SK-N-SH treated with all-trans-retinoic acid at 6 μM for 48 hours (cell line): Measurements from ENCODE around the gene ATP4B.

Experiments
- ATAC-seq: fragments of 200-7000 bp; cut with Tn5 transposase; 3 replicates; pipeline ENCODE4 v1.9.1; 2020; ENCODE audit warnings: mild to moderate bottlenecking, moderate library complexity
- ARNTL ChIP-seq: fragments of 450-650 bp; formaldehyde crosslinking; IDR thresholded peaks from 2 replicates; pipeline ENCODE4 v1.5.0; 2020; ENCODE audit warnings: low read depth, mild to moderate bottlenecking, moderate library complexity, borderline replicate concordance
- BACH2 ChIP-seq: fragments of 250-450 bp; sonication (Bioruptor Pico); IDR thresholded peaks from 2 replicates; pipeline ENCODE4 v1.9.0; 2021; ENCODE audit warnings: mild to moderate bottlenecking, borderline replicate concordance
- CSDC2 ChIP-seq: fragments of 250-450 bp; sonication (Bioruptor Pico); IDR thresholded peaks from 2 replicates; pipeline ENCODE4 v1.5.0; 2020; ENCODE audit warnings: mild to moderate bottlenecking, moderate library complexity
- ESRRG ChIP-seq: fragments of 250-450 bp; sonication (Bioruptor Pico); IDR thresholded peaks from 2 replicates; pipeline ENCODE4 v1.6.1; 2021; ENCODE audit warnings: mild to moderate bottlenecking
- GLIS3 ChIP-seq: fragments of 250-450 bp; sonication (Bioruptor Pico); IDR thresholded peaks from 2 replicates; pipeline ENCODE4 v1.5.0; 2020; ENCODE audit warnings: mild to moderate bottlenecking, moderate library complexity
- ISL1 ChIP-seq: fragments of 250-450 bp; sonication (Bioruptor Pico); IDR thresholded peaks from 2 replicates; pipeline ENCODE4 v2.1.2; 2022; ENCODE audit warnings: mild to moderate bottlenecking, moderate library complexity
- OSR1 ChIP-seq: fragments of 250-450 bp; sonication (Bioruptor Pico); IDR thresholded peaks from 2 replicates; pipeline ENCODE4 v1.8.0; 2022; ENCODE audit warnings: moderate library complexity, mild to moderate bottlenecking, inconsistent platforms
- PATZ1 ChIP-seq: fragments of 250-450 bp; sonication (Bioruptor Pico); IDR thresholded peaks from 2 replicates; pipeline ENCODE4 v1.8.0; 2020; ENCODE audit warnings: mild to moderate bottlenecking, moderate library complexity, borderline replicate concordance
- POU6F1 ChIP-seq: fragments of 250-450 bp; sonication (Bioruptor Pico); IDR thresholded peaks from 2 replicates; pipeline ENCODE4 v1.8.0; 2021; ENCODE audit warnings: low read depth, mild to moderate bottlenecking, moderate library complexity, borderline replicate concordance
- PPARA ChIP-seq: fragments of 250-450 bp; sonication (Bioruptor Pico); IDR thresholded peaks from 2 replicates; pipeline ENCODE4 v1.5.0; 2020; ENCODE audit warnings: mild to moderate bottlenecking, borderline replicate concordance
- RARB ChIP-seq: fragments of 250-450 bp; sonication (Bioruptor Pico); IDR thresholded peaks from 2 replicates; pipeline ENCODE4 v1.8.0; 2021; ENCODE audit warnings: mild to moderate bottlenecking, moderate library complexity
- SNAI2 ChIP-seq: fragments of 250-450 bp; sonication (Bioruptor Pico); IDR thresholded peaks from 2 replicates; pipeline ENCODE4 v1.5.0; 2020; ENCODE audit warnings: mild to moderate bottlenecking, moderate library complexity
- TCF4 ChIP-seq: fragments of 250-450 bp; sonication (Bioruptor Pico); IDR thresholded peaks from 2 replicates; pipeline ENCODE4 v1.8.0; 2021; ENCODE audit warnings: mild to moderate bottlenecking, moderate library complexity, borderline replicate concordance
- TOX ChIP-seq: fragments of 250-450 bp; sonication (Bioruptor Pico); IDR thresholded peaks from 2 replicates; pipeline ENCODE4 v1.8.0; 2021; ENCODE audit warnings: mild to moderate bottlenecking, moderate library complexity, borderline replicate concordance
- ZC3H10 ChIP-seq: fragments of 250-450 bp; sonication (Bioruptor Pico); IDR thresholded peaks from 2 replicates; pipeline ENCODE4 v1.5.1; 2021; ENCODE audit warnings: mild to moderate bottlenecking, moderate library complexity
- ZFP3 ChIP-seq: fragments of 250-450 bp; sonication (Bioruptor Pico); IDR thresholded peaks from 2 replicates; pipeline ENCODE4 v1.5.0; 2020; ENCODE audit warnings: mild to moderate bottlenecking, moderate library complexity
- ZFP30 ChIP-seq: fragments of 450-650 bp; formaldehyde crosslinking; IDR thresholded peaks from 2 replicates; pipeline ENCODE4 v1.5.0; 2022; ENCODE audit warnings: mild to moderate bottlenecking, moderate library complexity
- ZNF565 ChIP-seq: fragments of 450-650 bp; formaldehyde crosslinking; conservative IDR thresholded peaks from 2 replicates; pipeline ENCODE4 v1.5.0; 2020; ENCODE audit warnings: low read depth, mild to moderate bottlenecking, moderate library complexity
- ZNF70 ChIP-seq: fragments of 450-650 bp; formaldehyde crosslinking; IDR thresholded peaks from 2 replicates; pipeline ENCODE4 v1.5.0; 2020; ENCODE audit warnings: mild to moderate bottlenecking, moderate library complexity
- ZNF8 ChIP-seq: fragments of 450-650 bp; formaldehyde crosslinking; IDR thresholded peaks from 2 replicates; pipeline ENCODE4 v1.5.0; 2020; ENCODE audit warnings: mild to moderate bottlenecking, moderate library complexity
- TF ChIP-seq, protein P1 (sequence below): fragments of 250-450 bp; sonication (Bioruptor Pico); IDR thresholded peaks from 2 replicates; pipeline ENCODE4 v1.5.0; 2020; ENCODE audit warnings: mild to moderate bottlenecking, moderate library complexity
- TF ChIP-seq, protein P2 (sequence below): fragments of 250-450 bp; sonication (Bioruptor Pico); IDR thresholded peaks from 2 replicates; pipeline ENCODE4 v1.5.1; 2021; ENCODE audit warnings: mild to moderate bottlenecking, moderate library complexity
- TF ChIP-seq, protein P3 (sequence below): fragments of 250-450 bp; sonication (Bioruptor Pico); IDR thresholded peaks from 2 replicates; pipeline ENCODE4 v1.5.1; 2020; ENCODE audit warnings: low read depth, mild to moderate bottlenecking, moderate library complexity

The ATP4B gene

DNA sequence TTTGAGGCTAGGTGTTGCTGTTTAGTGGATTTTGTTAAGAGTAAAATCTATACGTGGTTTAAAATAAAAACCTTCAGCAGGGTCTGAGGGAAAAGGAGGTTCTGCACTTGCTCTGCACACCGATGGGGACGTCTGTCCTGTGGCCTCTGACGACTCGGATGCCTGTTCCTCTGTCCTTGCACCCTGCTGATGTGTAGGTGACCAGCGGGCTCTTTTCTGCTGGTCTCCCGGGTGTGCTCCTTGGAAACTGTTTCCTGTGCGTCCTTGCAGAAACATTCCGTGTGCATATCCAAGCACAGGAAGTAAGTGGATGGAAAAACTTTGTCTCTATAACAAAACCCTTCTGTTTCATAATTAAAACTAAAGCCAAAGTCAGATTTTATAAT lies 3.8 kb downstream of the ATP4B start:
- no peak for ATAC-seq
- TF ChIP-seq ISL1 (CRISPR knock-in tag) (no peak), CSDC2 (CRISPR knock-in tag) (no peak), ZC3H10 (no peak), TOX (no peak), GLIS3 (no peak), ZNF8 (CRISPR knock-in tag) (no peak), ZFP3 (CRISPR knock-in tag) (no peak), PATZ1 (no peak), ARNTL (CRISPR knock-in tag) (no peak), OSR1 (no peak), POU6F1 (CRISPR knock-in tag) (no peak), ESRRG (CRISPR knock-in tag) (no peak), PPARA (CRISPR knock-in tag) (no peak), BACH2 (CRISPR knock-in tag) (no peak)
- TF ChIP-seq, protein P1, sequence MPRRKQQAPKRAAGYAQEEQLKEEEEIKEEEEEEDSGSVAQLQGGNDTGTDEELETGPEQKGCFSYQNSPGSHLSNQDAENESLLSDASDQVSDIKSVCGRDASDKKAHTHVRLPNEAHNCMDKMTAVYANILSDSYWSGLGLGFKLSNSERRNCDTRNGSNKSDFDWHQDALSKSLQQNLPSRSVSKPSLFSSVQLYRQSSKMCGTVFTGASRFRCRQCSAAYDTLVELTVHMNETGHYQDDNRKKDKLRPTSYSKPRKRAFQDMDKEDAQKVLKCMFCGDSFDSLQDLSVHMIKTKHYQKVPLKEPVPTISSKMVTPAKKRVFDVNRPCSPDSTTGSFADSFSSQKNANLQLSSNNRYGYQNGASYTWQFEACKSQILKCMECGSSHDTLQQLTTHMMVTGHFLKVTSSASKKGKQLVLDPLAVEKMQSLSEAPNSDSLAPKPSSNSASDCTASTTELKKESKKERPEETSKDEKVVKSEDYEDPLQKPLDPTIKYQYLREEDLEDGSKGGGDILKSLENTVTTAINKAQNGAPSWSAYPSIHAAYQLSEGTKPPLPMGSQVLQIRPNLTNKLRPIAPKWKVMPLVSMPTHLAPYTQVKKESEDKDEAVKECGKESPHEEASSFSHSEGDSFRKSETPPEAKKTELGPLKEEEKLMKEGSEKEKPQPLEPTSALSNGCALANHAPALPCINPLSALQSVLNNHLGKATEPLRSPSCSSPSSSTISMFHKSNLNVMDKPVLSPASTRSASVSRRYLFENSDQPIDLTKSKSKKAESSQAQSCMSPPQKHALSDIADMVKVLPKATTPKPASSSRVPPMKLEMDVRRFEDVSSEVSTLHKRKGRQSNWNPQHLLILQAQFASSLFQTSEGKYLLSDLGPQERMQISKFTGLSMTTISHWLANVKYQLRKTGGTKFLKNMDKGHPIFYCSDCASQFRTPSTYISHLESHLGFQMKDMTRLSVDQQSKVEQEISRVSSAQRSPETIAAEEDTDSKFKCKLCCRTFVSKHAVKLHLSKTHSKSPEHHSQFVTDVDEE: no peak
- TF ChIP-seq, protein P2, sequence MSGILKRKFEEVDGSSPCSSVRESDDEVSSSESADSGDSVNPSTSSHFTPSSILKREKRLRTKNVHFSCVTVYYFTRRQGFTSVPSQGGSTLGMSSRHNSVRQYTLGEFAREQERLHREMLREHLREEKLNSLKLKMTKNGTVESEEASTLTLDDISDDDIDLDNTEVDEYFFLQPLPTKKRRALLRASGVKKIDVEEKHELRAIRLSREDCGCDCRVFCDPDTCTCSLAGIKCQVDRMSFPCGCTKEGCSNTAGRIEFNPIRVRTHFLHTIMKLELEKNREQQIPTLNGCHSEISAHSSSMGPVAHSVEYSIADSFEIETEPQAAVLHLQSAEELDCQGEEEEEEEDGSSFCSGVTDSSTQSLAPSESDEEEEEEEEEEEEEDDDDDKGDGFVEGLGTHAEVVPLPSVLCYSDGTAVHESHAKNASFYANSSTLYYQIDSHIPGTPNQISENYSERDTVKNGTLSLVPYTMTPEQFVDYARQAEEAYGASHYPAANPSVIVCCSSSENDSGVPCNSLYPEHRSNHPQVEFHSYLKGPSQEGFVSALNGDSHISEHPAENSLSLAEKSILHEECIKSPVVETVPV (CRISPR knock-in tag): no peak
- TF ChIP-seq, protein P3, sequence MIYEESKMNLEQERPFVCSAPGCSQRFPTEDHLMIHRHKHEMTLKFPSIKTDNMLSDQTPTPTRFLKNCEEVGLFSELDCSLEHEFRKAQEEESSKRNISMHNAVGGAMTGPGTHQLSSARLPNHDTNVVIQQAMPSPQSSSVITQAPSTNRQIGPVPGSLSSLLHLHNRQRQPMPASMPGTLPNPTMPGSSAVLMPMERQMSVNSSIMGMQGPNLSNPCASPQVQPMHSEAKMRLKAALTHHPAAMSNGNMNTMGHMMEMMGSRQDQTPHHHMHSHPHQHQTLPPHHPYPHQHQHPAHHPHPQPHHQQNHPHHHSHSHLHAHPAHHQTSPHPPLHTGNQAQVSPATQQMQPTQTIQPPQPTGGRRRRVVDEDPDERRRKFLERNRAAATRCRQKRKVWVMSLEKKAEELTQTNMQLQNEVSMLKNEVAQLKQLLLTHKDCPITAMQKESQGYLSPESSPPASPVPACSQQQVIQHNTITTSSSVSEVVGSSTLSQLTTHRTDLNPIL (CRISPR knock-in tag): no peak

GRCh38 chr13:113653264-113654174 lies 4.5 kb downstream of the ATP4B start:
- TF ChIP-seq POU6F1 (CRISPR knock-in tag): no peak
- no peak for TF ChIP-seq RARB (CRISPR knock-in tag)
- TF ChIP-seq ZFP30 (CRISPR knock-in tag): no peak
- no peak for TF ChIP-seq CSDC2 (CRISPR knock-in tag)
- TF ChIP-seq BACH2 (CRISPR knock-in tag): no peak
- no peak for TF ChIP-seq SNAI2
- TF ChIP-seq ZNF70 (CRISPR knock-in tag): no peak
- no peak for TF ChIP-seq ZNF8 (CRISPR knock-in tag)
- TF ChIP-seq, protein P1: no peak
- TF ChIP-seq ZNF565: no peak
- TF ChIP-seq ZC3H10: no peak
- TF ChIP-seq ARNTL (CRISPR knock-in tag): no peak
- TF ChIP-seq TCF4 (CRISPR knock-in tag): no peak
- no peak for TF ChIP-seq OSR1
- no peak for TF ChIP-seq TOX

More at GRCh38 chr13:113653264-113654174, 4.5 kb downstream of the ATP4B start:
- ATAC-seq: no peak
